Mesodermal cell (in vitro differentiated cells): ENCODE measurements around the gene KAT6B. TPM values are rescaled to one million over a fixed set of nuclear protein-coding genes. Genes with fewer than 3 reads are reported as not detected.
"Not testable (repeated sequence)": the region's sequence is repeated elsewhere in the genome, so short reads cannot be mapped to it uniquely, and the experiment has no call there.

ENCODE experiments used
- H3K27ac ChIP-seq: 2 replicates; pipeline ENCODE4 v1.7.0; 2013; ENCODE audit warnings: mild to moderate bottlenecking, low read depth, low read length, moderate library complexity; ENCODE audit not compliant: severe bottlenecking
- H3K36me3 ChIP-seq: 2 replicates; pipeline ENCODE4 v1.7.1; 2013; ENCODE audit warnings: mild to moderate bottlenecking, low read length, moderate library complexity; ENCODE audit not compliant: control insufficient read depth, insufficient read depth
- H3K4me1 ChIP-seq: one replicate; pipeline ENCODE4 v1.7.1; 2013; ENCODE audit warnings: mild to moderate bottlenecking, low read length; ENCODE audit not compliant: insufficient read depth, control insufficient read depth, poor library complexity, severe bottlenecking
- H3K4me3 ChIP-seq: 2 replicates; pipeline ENCODE4 v1.7.0; 2013; ENCODE audit warnings: low read length, control low read depth, mild to moderate bottlenecking; ENCODE audit not compliant: insufficient read depth, poor library complexity, severe bottlenecking; ENCODE audit errors: extremely low read depth
- H3K9me3 ChIP-seq: 2 replicates; pipeline ENCODE4 v1.7.1; 2013; ENCODE audit warnings: mild to moderate bottlenecking, low read length, moderate library complexity; ENCODE audit not compliant: control insufficient read depth
- WGBS, 2 experiments: methylation state at CpG; one replicate each; pipeline ENCODE4 v1.1.5; 2013; ENCODE audit warnings: missing lambda C conversion rate in 2 of 2; ENCODE audit not compliant: insufficient coverage in 2 of 2; 5-methylcytosine and 5-hydroxymethylcytosine counted together
- polyA plus RNA-seq, 2 experiments: library from polyadenylated mRNA; stranded (reverse); fragments of 50-300 nt; gene quantifications; one replicate each; pipeline ENCODE4 v1.2.3, GENCODE V29; 2013

KAT6B gene
- polyA plus RNA-seq (2013, experiment 1 of 2), result 9.3 TPM
- polyA plus RNA-seq (2013, experiment 2 of 2), result 10.6 TPM

DNA sequence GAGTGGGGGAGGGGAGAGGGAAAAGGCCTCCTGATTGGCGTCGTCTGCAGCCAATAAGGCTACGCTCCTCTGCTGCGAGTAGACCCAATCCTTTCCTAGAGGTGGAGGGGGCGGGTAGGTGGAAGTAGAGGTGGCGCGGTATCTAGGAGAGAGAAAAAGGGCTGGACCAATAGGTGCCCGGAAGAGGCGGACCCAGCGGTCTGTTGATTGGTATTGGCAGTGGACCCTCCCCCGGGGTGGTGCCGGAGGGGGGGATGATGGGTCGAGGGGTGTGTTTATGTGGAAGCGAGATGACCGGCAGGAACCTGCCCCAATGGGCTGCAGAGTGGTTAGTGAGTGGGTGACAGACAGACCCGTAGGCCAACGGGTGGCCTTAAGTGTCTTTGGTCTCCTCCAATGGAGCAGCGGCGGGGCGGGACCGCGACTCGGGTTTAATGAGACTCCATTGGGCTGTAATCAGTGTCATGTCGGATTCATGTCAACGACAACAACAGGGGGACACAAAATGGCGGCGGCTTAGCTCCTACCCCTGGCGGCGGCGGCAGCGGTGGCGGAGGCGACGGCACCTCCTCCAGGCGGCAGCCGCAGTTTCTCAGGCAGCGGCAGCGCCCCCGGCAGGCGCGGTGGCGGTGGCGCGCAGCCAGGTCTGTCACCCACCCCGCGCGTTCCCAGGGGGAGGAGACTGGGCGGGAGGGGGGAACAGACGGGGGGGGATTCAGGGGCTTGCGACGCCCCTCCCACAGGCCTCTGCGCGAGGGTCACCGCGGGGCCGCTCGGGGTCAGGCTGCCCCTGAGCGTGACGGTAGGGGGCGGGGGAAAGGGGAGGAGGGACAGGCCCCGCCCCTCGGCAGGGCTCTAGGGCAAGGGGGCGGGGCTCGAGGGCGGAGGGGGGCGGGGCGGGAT is at the start of gene KAT6B:
Gene KAT6B, plus strand, starts transcription at position 459 of the 903 bp plus-strand sequence. CDS start 16,258 bp downstream, outside the sequence.
- WGBS, 2 experiments, result 0% methylated on average over 27 to 35 of the region's 67 CpGs
- Histone ChIP-seq H3K9me3 (no peaks in the 10 kb centered on the region), H3K27ac (peak within 1 kb of the TSS; percentile 98), H3K4me1 (peaks cover 7% of the 10 kb centered on the region), H3K36me3 (no peaks in the 10 kb centered on the region), H3K4me3 (peak within 1 kb of the TSS; percentile 88)

DNA sequence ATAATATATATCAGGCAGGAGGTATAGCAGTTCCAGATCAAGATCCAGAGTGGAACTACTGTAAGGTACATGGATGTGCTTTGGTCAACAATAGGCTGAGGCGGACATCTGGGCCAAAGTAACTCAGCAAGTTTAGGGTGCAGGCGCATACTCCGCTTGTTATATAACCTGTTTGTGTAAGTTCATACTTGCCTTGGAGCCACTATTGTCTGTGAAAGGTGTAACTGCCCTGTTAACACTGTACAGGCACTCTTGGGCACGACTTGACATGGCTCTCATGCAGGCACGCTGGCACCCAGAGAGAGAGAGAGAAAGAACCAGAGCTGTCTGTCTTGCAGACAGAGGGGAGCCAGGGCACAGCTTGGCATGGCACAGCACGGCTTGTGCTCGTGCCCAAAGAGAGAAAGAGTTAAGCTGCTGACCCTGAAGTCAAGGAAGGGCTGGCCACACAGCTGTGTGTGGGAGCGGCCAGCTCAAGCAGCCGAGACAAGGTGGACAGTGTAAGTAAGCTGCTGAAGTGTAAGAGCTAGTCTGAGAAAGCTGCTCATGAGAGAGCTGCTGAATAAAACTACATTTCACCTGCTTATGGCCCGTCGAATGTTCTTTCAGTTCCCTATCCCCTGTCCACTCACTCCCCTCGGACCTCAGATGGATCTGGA is 47.8 kb upstream of the KAT6B start:
- H3K4me1 ChIP-seq, result no peaks in the 10 kb centered on the region
- 91 to 93% methylated on average over 10 to 11 of the region's 12 CpGs for WGBS, 2 experiments
- no peak overlapping the region for H3K4me3 ChIP-seq
- no peaks in the 10 kb centered on the region for H3K36me3 ChIP-seq
- no peak overlapping the region for H3K27ac ChIP-seq
- peaks cover 17% of the 10 kb centered on the region for H3K9me3 ChIP-seq

DNA sequence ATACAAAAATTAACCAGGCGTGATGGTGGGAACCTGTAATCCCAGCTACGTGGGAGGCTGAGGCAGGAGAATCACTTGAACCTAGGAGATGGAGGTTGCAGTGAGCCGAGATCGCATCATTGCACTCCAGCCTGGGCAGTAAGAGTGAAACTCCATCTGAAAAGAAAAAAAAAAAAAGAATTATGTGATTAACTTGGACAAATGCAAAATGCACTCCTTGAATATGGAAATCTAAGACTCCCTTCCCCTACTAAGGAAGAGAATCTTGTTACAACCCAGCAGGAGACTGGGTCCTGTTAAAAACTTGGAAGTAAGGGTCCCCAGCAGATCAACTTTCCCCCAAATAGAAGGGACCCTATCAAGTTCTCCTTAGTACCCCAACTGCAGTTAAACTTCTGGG is 44.5 kb upstream of the KAT6B start:
- not testable (repeated sequence) for H3K4me1 ChIP-seq, H3K4me3 ChIP-seq, H3K27ac ChIP-seq, H3K9me3 ChIP-seq, H3K36me3 ChIP-seq
- 71 to 89% methylated on average over 2 to 3 of the region's 4 CpGs for WGBS, 2 experiments

DNA sequence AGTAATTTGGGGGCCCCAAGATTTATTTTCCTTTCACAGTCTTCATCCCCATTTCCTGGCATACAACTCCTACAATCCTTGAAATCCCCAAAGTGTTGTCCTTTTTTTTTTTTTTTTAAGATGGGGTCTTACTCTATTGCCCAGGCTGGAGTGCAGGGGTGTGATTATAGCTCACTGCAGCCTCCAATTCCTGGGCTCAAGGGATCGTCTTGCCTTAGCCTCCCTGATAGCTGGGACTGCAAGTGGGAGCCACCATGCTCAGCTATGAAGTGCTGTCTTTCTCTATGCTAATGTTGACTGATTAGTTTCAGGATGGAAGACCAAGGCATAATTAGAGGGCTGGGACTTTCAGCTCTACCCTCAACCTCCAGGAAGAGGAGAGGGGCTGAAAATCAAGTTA is 41.9 kb upstream of the KAT6B start:
- no peak overlapping the region for H3K4me3 ChIP-seq
- H3K27ac ChIP-seq, result no peak overlapping the region
- no peaks in the 10 kb centered on the region for H3K9me3 ChIP-seq
- no CpG with 5 or more reads among the region's 1 CpG for WGBS, 2 experiments
- no peaks in the 10 kb centered on the region for H3K36me3 ChIP-seq
- H3K4me1 ChIP-seq, result no peaks in the 10 kb centered on the region

DNA sequence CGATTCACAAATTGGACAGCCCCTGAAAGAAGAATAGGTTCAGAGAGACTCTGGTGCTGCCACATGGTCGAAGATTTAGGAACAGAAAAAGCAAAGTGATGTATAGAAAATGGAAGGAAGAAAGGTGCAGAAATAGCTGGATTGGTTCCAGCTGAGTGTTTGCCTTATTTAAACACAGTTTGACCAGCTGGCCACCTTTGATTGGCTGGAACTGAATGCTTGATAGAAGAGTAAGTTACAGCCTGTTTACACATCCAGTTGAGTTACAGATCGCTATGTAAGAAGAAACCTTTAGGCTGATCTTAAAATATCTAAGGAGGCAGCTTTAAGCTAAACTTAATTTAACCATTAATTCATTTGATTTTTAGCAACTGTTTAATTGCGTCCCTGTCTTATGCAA is 40.3 kb upstream of the KAT6B start:
- H3K27ac ChIP-seq, result no peak overlapping the region
- no peaks in the 10 kb centered on the region for H3K36me3 ChIP-seq
- no peaks in the 10 kb centered on the region for H3K4me1 ChIP-seq
- H3K9me3 ChIP-seq, result no peaks in the 10 kb centered on the region
- H3K4me3 ChIP-seq, result no peak overlapping the region
- 79 to 88% methylated on average over 2 to 4 of the region's 4 CpGs for WGBS, 2 experiments

DNA sequence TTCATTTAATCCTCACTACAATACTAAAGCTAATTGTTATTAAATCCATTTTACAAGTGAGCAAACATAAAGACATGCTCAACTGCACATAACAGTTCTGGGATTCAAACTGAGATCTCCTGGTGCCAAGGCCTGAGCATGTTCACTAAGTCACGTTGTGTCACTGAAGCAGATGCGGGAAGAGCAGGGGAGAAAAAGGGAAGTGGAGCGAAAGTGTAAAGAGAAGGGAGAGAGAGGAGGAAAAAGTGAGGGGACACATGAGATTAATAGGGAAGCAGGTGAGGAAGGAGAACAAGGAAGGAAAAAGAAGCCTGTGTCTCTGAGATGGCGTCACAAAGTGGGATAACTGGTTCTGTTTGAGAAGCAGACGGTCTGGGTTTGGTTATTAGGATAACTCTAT is 38.9 kb upstream of the KAT6B start:
- Histone ChIP-seq H3K9me3 (no peaks in the 10 kb centered on the region), H3K36me3 (no peaks in the 10 kb centered on the region), H3K4me1 (no peaks in the 10 kb centered on the region), H3K4me3 (no peak overlapping the region), H3K27ac (no peak overlapping the region)
- WGBS, 2 experiments, result 87 to 91% methylated on average over 3 to 5 of the region's 5 CpGs

DNA sequence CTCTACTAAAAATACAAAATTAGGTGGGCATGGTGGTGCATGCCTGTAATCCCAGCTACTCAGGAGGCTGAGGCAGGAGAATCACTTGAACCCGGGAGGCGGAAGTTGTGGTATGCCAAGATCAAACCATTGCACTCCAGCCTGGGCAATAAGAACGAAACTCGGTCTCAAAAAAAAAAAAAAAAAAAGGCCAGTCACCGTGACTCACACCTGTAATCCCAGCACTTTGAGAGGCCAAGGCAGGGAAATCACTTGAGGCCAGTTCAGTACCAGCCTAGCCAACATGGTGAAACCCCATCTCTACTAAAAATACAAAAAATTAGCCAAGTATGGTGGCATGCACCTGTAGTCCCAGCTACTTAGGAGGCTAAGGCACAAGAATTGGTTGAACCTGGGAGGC is 34.4 kb upstream of the KAT6B start:
- H3K9me3 ChIP-seq, H3K27ac ChIP-seq, H3K4me1 ChIP-seq, H3K36me3 ChIP-seq, H3K4me3 ChIP-seq: not testable (repeated sequence)
- 94 to 100% methylated on average over 2 to 3 of the region's 5 CpGs for WGBS, 2 experiments

DNA sequence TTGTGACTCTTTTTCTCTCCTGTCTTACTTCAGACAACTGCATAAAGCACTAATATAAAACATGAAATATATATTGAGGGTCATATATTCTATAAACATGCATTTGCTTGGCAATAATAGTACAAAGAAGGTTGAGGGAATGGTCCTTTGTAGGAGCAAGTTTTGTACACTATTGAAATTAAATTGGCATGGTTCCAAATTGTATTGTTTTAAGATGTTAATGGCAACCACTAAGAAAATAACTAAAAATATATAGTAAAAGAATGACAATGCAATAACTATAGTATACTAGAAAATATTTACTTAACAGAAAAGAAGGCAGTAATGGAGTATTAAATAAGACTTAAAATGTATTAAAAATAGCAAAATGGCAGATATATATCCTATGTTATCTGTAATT is 33.7 kb upstream of the KAT6B start:
- Histone ChIP-seq H3K4me1 (no peaks in the 10 kb centered on the region), H3K27ac (no peak overlapping the region), H3K4me3 (no peak overlapping the region), H3K9me3 (no peaks in the 10 kb centered on the region), H3K36me3 (no peaks in the 10 kb centered on the region)

DNA sequence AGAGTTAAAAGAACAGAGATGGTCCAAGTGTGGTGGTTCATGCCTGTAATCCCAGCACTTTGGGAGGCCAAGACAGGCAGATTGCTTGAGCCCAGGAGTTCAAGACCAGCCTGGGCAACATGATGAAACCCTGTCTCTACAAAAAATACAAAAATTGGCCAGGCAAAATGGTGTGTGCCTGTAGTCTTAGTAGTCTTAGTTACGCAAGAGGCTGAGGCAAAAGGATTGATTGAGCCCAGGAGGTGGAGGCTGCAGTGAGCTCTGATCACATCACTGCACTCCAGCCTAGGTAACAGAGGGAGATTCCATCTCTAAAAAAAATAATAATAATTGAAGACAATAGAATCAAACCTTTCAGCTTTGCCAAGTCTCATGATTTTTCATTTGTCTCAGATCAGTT is 33.2 kb upstream of the KAT6B start:
- not testable (repeated sequence) for H3K4me1 ChIP-seq, H3K9me3 ChIP-seq, H3K27ac ChIP-seq, H3K36me3 ChIP-seq, H3K4me3 ChIP-seq
- 100% methylated on average over 1 of the region's 1 CpG; no CpG with 5 or more reads in 1 of the 2 experiments for WGBS, 2 experiments

DNA sequence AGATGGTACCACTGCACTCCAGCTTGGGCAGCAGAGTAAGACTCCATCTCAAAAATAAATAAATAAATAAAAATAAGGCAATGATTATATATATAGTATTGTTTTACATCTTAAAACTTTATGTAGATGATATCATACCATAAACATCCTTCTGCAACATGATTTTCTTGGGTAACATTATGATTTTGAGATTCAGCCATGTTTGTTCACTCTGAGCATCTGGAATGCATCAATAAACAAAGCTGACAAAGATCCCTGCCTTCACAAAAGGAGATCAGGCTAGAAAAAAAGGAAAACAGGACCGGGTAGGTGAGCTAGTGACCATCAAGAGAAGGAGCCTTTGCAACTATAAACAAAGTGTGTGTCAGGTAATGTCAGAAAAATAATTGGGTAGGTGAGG is 31.9 kb upstream of the KAT6B start:
- Histone ChIP-seq H3K36me3 (no peaks in the 10 kb centered on the region), H3K4me3 (no peak overlapping the region), H3K4me1 (no peaks in the 10 kb centered on the region), H3K9me3 (no peaks in the 10 kb centered on the region), H3K27ac (no peak overlapping the region)
- 93 to 100% methylated on average over 1 of the region's 1 CpG for WGBS, 2 experiments

DNA sequence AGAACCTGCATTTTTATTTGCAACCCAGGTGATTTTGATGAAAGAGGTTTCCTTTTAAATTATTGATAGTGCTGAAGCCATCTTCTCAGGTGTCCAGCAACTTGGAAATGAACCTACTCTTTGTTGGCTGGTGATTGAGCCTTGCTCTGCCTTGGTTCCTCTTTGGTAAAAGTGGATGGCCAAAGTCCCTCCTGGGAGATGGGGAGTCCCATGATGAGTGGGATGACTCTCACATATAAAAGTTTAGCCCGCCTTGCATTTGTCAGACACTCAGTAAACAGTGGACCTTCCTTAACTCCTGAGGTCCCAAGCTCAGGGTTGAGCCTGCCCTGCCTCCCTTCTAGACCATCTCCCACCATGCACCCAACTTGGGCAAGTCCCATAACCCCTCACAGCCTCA is 28.9 kb upstream of the KAT6B start:
- Histone ChIP-seq H3K27ac (no peak overlapping the region), H3K9me3 (no peaks in the 10 kb centered on the region), H3K36me3 (no peaks in the 10 kb centered on the region), H3K4me3 (no peak overlapping the region), H3K4me1 (no peaks in the 10 kb centered on the region)
- 100% methylated on average over 1 of the region's 1 CpG; no CpG with 5 or more reads in 1 of the 2 experiments for WGBS, 2 experiments
